HCT116 (cell line): ENCODE results near the gene FUNDC2.

Experiments
- CEBPB ChIP-seq: IDR thresholded peaks from 2 replicates; pipeline ENCODE4 v1.6.1; 2012; ENCODE audit warnings: low read depth
- CTCF ChIP-seq, 3 experiments: fragments of 200-600 bp in 1 of 3; sonication (generic) in 1 of 3; IDR thresholded peaks in 2 of 3; conservative IDR thresholded peaks in 1 of 3; 2 replicates each; pipeline ENCODE4 v1.5.1; 2012 to 2017; ENCODE audit warnings: low read depth in 2 of 3, low read length in 2 of 3, antibody characterized with exemption in 1 of 3, borderline replicate concordance in 1 of 3, control low read depth in 1 of 3, mild to moderate bottlenecking in 1 of 3, mixed read lengths in 1 of 3, mixed run types in 1 of 3, moderate library complexity in 1 of 3; ENCODE audit not compliant: insufficient read depth in 1 of 3
- EZH2phosphoT487 ChIP-seq: fragments of 200-600 bp; IDR thresholded peaks from 2 replicates; pipeline ENCODE4 v1.6.1; 2018; ENCODE audit warnings: antibody characterized with exemption, borderline replicate concordance
- POLR2A ChIP-seq: IDR thresholded peaks from 2 replicates; pipeline ENCODE4 v1.7.0; 2011; ENCODE audit warnings: borderline replicate concordance; ENCODE audit not compliant: insufficient read depth, insufficient read length; ENCODE audit errors: extremely low read depth

DNA sequence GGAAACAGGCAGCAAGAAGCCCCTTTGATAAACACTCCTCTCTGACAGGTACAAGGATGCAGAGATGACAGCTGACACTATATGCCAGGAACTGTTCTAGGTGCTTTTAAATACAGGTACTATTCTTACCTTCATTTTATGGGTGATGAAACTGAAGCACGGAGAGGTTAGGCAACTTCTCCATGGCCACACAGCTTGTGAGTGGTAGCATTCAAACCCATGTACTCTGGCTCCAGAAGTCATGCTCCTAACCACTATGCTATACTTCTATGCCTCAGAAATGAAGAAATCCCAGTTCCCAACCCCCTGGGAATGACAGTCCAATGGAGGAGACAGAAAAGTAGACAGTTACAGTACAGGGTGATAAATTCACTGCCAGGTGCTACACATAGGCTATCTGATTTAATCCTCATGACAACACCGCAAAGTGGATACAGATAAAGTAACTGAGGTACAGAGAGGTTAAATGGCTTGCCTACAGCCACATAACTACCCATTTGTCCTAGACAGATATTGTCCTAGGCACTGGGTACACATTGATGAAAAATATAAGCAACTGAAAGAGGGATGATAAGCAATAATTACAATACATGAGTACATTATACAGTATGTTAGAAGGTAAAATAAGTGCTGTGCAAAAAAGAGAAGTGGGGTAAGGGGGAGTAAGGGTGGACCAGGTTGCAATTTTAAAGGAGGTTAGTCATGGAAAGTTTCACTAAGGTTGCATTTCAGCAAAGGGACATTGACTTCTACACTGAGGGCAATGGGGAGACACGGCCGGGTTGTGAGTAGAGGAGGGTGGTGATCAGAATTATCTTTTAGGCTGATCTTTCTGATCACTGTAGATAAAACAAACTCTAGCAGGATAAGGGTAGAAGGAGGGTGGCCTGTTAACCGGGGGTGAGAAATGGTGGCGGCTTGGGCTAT, 2.5 kb upstream of the FUNDC2 start:
- TF ChIP-seq CTCF (IDR thresholded peaks at IDR 0.05 in 2 of 3, conservative IDR thresholded peaks at IDR 0.05 in 1 of 3; ENCODE audit: borderline replicate concordance in 1 of 3, insufficient read depth in 1 of 3, low read depth in 2 of 3, low read length in 2 of 3): no peak
- TF ChIP-seq EZH2phosphoT487: no peak
- TF ChIP-seq POLR2A: no peak
- TF ChIP-seq CEBPB: no peak
